HepG2 (cell line): ENCODE measurements around the gene PTRHD1.

Source experiments
- CTCF ChIP-seq: sonication (generic); formaldehyde crosslinking; IDR thresholded peaks from 2 replicates; pipeline ENCODE4 v1.5.0; 2020; ENCODE audit warnings: mild to moderate bottlenecking, missing genetic modification reagents, moderate library complexity
- POLR2A ChIP-seq, 2 experiments: IDR thresholded peaks; 2 replicates each; pipeline ENCODE4 v1.6.1; 2011; ENCODE audit warnings: low read depth in 2 of 2, low read length in 2 of 2, mild to moderate bottlenecking in 1 of 2, moderate library complexity in 1 of 2; ENCODE audit not compliant: insufficient read depth in 1 of 2

- no peak for TF ChIP-seq CTCF (CRISPR knock-in tag)
- no peak for TF ChIP-seq POLR2A (IDR thresholded peaks at IDR 0.05; ENCODE audit: insufficient read depth in 1 of 2, low read depth in 2 of 2, low read length in 2 of 2)
Observed at GRCh38 chr2:24836706-24837105, 43.5 kb upstream of the PTRHD1 start.
